Renal cortical epithelial cell (primary cell): Measurements from ENCODE around the gene PRDM11. TPM values are rescaled to one million over a fixed set of nuclear protein-coding genes. Genes with fewer than 3 reads are reported as not detected.
A peak's percentile ranks its signal among the peaks of the same experiment; 100 is the strongest.
"Not testable (repeated sequence)": the region's sequence is repeated elsewhere in the genome, so short reads cannot be mapped to it uniquely, and the experiment has no call there.

Experiments used
- DNase-seq: peaks from one replicate; pipeline ENCODE4 v3.0.0-alpha.2; 2011; ENCODE audit warnings: low read depth
- total RNA-seq: library from RNA; depleted of rRNA; stranded (reverse); fragments of >200 nt; gene quantifications from 2 replicates; pipeline ENCODE4 v1.2.3, GENCODE V29; 2014

PRDM11 gene
- 2.3 and 10.1 TPM in 2 replicates for total RNA-seq

DNA sequence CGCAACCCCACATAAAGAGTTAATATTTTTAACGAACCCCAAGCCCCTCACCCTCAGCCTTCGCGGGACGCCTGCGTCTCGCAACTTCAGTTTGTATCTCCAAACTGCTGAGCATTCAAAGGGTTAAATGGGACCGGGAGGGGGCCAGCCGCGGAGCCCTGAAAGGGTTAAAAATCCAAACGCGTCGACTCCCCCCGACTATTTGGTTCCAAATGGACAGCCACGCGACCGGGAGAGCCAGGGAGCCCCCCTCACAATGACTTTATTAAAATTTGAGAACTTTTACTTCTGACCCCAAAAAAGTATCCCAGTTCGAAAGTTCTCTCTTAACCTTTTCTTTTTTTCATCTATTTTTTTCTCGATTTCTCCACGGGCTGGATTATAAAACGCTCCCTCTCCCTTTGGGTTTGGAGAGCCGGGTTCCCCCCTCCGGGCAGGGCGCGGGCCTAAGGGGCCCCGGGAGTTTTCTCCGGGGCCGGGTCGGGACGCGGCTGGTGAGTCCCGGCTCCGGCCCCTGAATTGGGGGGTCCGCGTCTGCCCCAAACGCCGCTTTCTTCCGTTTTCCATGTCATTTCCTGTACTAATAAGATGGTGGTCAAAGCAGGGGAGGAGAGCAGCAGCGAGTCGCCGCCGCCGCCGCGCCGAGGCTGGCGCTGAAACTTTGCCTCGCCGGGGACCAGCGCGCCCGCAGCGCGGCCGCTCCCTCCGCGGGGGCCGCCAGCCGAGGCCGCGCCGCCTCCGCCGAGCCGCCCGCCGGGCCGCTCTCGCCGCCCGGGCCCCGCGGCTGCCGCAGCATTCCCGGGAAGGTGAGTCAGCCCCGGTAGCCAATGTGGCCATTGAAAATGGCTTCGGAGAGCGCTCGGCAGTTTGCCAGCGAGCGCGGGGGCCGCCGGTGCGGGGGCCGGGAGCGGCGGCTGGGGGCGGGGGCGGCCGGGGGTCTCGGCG, at the start of gene PRDM11:
Gene PRDM11 (plus strand): TSS at position 568 of the 945 bp plus-strand sequence. CDS start 35,128 bp downstream, outside the sequence.
- peak; percentile 44 for DNase-seq

DNA sequence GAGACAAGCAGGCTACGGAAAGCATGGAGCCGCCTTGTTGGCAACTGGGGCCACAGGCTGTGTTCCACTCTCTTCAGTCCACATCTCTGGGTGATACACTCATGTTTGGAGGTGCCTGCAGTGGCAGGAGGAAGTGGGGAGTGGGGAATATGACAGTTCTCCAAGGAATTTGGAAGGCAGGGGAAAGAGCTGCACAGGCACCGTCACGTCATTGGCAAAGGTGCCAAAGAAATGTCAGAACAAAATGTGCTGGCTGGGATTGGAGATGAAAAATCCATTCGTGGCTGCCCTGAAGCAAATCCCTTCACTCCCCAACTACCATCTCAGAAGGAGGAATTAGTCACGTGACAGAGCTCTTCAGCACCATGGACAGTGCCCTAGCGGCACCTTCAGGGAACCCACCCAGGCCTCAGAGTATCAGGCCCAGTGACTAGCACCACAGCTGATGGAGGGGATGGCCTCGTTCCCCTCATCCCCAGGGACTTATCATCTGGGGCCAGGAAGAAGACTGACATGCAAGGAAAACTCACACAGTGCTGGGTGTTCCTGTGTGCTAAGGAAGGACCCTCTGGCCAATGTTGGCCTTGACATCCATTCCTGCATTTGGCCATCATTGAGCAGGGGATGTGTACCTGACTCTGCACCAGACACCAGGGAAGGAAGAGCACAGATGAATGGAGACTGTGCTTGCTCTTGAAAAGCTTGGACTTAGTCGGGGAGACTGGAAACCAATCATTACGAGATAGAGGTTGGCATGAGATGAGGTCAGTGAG, 48.5 kb upstream of the PRDM11 start:
- DNase-seq: peak; percentile 34

DNA sequence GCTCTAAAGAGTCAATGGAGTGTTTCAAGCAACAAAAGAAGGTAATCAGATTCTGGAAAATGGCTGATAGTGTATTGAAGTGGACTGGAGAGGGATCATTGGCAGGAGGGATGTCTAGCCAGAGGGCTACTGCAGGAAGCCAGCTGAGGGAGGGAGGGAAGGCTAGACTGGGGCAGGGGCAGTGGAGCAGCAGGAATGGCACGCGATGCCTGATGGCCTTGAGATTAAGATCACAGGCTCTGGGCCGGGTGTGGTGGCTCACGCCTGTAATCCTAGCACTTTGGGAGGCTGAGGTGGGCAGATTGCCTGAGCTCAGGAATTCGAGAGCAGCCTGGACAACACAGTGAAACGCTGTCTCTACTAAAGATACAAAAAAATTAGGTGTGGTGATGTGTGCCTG, 47.5 kb upstream of the PRDM11 start:
- no peak for DNase-seq

DNA sequence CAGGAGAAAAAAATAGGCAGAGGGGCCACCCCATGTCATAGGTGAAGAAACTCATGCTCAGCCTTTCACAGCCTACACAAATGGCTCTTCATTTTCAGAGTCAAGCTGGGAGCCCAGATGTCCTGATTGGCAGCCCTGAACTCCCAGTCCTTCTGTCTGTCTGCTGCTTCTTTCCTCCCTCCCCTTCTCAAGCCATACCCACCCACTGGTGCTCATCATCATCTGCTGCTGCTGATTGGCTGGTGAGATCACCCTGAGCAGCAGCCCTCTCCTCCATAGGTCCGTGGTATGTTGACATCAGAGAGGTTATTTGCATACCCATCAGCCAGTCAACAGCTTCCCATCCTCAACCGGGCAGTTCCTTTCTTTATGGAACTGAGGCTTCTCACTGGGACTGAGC, 46.1 kb upstream of the PRDM11 start:
- DNase-seq: no peak

DNA sequence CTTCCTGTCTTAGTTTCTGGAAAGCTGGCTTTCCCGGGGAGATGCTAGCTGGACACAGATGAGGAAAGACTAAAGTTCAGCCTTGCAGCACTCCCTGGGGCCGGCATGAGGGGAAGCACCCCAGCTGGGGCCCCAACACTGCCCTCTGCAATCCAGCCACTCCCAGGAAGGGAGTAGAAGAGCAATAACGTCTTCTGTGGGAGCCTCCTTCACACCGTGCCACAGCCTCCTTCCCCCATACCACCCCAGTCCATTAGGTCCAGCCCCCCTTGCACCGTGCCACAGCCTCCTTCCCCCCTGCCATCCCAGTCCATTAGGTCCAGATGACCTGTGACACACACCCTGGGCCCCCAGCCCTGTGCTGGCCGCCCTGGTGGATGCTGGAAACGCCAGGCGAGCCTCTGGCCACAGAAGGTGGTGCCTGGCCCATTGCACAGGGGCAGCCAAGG, 44.1 kb upstream of the PRDM11 start:
- DNase-seq: no peak

DNA sequence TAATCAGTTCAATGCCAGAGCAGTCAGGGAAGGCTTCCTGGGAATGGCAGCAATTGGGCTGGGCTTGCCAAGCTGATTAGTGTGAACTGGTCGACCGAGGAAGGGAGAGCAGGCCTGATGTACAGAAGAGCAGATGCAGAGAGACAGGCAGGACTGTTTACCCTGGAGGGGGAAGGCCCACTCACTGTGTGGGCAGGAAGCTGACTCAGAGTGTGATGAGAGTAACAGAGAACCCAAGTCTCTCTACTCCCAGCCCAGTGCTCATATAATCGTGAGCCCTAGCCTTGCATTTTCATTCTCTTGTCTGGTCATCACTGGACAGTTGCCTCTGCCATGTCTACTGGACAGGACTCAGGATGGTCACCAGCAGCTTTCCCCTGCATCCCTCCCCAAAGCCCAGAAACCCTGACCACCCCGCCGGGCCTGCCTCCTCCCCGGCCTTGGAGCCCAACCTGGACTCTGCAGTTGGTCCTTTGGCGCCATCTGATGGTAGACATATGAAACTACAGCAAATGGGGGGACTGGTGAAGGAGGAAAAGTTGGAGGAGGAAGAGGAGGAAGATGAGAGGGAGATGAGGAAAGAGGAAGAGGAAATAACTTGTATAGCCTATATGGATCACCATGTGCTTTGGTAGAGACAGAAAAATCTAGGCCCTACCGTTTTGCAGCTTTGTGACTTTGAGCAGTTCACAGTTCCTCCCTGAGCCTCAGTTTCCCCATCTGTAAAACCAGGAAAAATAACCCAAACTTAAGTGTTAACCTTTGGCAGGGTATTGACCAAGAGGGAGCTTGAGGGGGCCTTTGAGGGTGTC, 43.4 kb upstream of the PRDM11 start:
- peak; percentile 74 for DNase-seq

DNA sequence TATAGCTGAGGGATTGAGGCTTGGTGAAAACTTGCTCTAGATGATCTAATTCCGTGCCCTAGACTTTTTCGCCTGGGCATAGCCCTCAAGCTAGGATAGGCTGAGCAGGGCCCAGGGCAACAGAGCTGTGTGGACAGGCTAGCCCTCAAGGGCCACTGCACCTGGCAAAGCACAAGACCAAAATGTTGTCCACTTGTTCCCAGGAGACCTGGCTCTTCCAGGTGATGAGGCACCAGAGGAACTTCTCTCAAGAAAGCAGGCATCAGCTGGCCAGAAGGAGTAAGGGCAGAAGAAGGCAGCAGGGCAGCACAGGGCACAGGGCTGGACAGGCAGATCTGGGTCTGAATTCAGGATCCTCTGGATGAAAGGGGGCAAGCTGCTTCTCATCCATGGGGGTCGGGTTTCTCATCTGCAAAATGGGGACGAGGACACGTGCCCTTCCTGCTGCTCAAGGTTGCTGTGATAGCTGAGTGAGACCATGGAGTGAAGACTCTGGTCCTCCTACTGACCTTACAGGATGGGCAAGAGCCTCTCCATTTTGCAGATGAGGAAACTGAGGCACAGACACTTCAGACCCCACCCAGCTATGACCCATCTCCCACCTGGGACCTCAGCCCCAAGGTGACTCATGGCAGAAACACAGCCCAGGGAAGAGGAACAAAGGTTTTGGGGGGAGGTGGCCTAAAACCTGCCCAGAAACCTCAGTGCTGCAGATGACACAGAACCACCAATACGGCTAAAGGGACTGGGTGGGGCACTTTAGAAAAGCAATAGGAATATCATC, 42.2 kb upstream of the PRDM11 start:
- no peak for DNase-seq

DNA sequence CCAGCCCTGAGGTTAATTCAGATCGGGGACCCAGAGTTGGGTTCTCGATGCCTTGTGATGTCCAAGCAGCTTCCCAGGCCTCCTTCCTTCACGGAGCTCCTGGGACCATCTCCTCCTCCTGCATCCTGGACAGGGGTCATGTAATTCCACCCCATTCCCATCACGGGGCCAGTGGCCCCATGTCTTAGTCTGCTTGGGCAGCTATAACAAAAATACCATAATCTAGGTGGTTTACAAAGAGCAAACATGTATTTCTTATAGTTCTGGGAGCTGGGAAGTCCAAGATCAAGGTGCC, 41.7 kb upstream of the PRDM11 start:
- DNase-seq: no peak

DNA sequence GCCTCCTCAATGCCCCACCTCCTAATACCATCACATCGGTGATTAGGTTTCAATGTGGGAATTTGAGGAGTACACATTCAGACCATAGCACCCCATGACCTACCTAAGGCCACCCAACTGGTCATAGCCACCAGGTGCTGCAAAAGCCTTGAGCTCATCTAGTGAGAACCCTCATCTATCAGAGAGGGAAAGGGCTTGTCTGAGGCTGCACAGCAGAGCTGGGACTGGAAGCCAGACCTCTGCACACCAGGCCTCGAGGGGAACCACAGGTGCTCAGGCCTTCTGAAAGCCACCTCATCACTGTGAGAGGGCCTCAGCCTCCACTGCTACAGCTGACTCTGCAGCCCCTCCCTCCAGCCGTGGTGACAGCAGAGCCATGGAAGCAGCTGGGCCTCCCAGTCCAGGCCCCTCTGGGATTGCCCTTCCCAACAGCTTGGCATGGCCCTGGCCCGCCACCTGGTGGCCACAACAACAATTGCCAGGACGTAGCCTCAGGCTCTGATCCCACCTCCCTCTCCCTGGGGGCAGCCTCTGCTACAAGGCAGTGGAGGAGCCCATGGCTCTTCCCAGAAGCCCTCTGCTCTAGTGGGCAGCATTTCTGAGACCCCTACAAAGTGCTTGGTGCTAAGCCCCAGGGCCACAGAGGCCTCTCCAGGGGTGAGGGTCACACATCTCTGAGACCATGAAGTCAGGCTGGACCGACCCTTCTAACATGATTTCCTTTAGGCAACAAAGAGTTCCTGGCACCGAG, 41.0 kb upstream of the PRDM11 start:
- DNase-seq: no peak

DNA sequence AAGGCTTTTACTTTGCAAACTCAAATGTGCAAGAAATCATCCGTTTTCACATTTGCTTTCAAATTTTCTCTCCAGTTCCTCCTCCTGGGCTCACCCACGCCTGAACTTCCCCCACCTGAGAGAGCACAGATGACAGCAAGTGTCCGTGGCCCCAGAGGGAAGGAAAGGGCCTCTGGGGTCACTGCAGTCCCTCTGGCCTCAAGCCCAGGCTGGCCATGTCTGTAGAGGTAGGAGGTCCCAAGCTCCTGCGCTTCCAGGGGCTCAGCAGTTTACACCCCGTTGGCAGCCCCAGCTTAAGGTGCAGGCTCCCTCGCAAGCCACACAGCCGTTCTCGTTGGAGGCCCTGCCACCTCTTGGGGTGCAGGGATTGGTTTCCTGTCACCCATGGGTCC, 40.5 kb upstream of the PRDM11 start:
- no peak for DNase-seq

DNA sequence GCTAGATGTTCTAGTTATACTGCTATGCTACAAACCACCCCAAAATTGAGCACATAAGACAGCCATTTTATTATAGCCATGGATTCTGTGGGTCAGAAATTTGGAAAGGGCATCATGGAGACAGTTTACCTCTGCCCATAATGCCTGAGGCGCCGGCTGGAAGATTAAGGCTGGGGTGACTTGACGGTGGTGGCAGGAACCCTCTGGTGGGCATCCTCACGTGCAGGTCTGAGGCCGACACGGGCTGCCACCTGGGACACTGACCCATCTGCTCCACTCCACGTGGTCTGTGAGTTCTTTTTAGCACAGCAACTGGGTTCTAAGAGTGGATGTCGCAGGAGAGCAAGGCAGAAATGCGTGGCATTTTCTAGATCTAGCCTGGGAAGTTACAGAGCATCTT, 40.0 kb upstream of the PRDM11 start:
- no peak for DNase-seq

DNA sequence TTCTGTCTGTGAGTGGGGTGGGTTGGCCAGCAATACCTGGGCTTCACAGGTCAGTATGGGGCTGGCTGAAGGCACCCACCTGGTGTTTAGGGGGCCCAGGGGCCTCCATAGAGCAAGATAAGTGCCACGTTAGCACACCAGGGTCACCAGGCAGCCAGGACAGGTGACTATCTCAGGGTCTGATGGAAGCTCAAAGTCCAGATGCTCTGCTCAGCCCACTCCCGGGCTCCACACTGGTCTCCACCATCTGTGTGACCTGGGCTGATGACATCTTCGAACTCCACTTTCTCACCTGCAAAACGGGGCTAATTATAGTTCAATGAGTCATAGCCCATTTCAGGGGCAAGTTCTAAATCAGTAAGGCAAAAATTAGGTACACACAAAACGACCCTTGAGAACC, 39.4 kb upstream of the PRDM11 start:
- no peak for DNase-seq

DNA sequence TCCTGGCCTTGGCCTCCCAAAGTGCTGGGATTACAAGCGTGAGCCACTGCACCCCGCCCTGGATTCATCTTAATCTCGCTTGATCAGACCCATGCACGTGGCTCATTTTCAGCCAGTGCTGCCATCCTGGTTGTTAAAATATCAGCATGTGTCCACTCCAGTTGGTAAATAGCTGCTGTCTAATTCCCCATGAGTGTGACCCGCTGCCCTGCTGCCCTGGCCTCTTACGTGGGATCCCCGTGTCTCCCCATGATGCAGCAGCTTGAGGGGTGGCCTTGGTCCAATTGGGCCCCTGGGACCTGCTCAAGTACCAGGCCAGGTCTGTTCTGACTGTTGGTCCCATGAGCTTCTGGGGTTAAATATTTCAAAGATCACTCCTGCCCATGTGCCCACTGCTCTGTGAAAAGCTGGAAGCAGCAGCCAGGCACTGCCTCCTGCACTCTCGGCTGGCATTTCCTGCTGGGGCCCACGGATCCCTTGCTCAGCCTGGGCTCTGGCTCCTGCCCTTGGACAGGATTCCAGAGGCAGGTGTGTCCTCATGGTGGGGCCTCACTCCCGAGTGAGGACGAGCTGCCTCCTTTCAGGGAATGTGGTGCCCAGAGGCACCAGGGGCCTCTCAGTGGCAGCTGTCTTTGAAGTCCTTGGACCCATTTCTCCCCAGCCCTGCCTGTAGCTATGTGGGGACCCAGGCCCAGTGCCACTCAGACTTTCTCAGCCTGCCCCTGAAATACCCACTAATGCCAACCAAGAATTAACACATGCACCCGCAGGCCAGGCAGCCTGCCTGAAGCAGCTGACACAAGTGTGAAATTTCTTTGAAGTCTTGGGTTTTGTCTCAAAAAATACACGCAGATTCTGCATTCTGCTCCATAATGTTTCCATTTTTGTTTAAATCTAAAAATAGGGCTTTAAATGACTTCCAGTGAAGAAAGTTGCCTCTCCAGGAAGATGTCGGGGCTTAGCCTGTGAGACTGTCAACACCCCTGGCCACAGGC, 38.1 kb upstream of the PRDM11 start:
- no peak for DNase-seq

DNA sequence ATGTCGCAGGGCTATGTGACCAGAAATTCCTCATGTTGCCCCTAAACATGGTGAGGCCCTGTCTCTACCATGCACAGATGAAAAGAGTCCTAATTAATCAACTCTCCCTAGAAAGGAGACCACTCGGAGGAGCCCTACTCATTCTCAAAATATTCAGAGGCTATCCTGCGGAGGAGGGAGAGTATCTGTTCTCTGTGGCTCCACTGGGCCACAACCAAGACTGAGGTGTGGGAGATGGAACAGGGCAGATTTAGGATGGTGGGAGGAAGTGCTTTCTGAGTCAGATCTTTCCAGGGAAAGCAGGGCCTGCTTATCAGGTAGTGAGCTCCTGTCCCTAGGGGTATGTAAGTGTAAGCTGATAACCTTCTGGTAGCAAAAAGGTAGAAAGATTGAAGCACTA, 37.0 kb upstream of the PRDM11 start:
- no peak for DNase-seq

DNA sequence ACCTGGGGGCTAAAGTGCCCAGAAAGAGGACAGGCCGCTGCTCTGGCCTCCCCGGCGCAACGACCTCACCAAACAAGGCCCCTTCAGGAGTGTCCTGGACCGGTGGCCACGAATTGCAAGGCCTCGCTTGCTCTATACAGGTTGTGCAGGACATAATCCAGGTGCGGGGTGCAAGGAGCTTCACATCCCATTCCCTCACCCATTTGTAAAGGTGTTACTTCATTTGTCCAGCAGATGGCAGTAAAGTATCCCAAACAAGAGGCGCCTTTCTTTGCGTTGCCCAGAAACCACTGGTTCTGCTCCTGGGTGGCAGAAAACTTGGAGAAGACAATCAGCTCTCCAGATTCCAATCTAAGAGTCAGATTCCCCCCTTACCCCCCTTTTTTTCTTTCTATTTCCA, 35.9 kb upstream of the PRDM11 start:
- peak; percentile 69 for DNase-seq

DNA sequence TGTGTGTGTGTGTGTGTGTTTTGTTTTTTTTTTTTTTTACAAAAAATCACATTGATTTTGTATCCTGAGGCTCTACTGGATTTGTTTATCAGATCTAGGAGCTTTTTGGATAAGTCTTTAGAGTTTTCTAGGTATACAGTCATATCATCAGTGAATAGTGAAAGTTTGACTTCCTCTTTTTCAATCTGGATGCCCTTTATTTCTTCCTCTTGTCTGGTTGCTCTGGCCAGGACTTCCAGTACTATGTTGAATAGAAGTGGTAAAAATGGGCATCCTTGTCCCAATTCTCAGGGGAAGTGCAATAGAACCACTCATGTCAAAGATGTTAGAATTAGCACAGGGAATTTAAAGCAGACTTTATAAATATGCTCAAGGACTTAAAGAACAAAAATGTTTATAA, 32.6 kb upstream of the PRDM11 start:
- DNase-seq: no peak

DNA sequence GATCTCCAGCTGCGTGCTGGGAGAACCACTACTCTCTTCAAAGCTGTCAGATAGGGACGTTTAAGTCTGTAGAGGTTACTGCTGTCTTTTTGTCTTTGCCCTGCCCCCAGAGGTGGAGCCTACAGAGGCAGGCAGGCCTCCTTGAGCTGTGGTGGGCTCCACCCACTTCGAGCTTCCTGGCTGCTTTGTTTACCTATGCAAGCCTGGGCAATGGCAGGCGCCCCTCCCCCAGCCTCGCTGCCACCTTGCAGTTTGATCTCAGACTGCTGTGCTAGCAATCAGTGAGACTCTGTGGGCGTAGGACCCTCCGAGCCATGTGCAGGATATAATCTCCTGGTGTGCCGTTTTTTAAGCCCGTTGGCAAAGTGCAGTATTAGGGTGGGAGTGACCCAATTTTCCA, 18.6 kb upstream of the PRDM11 start:
- DNase-seq: not testable (repeated sequence)

DNA sequence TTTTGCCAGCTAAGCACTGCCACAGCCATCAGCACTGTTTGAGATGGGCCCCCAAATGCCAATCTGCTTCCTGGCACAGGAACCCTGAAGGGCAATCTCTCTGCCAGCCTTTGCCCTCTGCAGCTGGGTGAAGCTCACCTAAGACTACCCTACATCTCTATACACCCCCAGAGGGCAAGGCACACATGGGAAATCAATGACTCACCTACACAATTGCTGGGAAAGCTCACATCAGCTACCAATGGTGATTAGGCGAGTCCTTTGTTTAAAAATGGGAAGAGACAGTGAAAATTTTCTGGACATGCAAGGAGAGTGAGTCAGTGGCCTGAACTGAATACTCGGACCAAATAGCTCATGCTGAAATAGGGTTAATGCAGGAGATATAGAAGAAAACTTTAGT, 12.6 kb upstream of the PRDM11 start:
- peak; percentile 39 for DNase-seq

DNA sequence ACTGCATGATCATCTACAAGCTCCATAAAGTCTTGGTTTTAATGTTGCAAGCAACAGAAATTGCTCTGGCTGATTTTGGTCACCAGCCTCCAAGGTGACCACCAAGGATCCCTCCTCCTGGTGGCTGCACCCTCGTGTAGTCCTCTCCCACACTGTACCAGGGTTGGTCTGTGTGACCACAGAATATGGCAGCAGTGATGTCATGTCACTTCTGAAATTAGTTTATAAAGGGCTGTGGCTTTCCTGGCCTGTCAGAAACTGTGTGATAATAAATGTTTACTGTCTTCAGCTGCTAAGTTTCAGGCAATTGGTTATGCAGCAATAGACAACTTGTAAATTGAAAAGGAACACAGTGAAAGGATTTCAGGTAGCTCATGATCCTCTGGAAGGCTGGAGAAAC, 5.3 kb upstream of the PRDM11 start:
- no peak for DNase-seq
